GM18511 (cell line): ENCODE results near the gene HOXD9.

Experiments
- ATAC-seq: cut with Tn5 transposase; IDR thresholded peaks from one replicate; pipeline ENCODE4 v1.9.1; 2021; ENCODE audit warnings: mild to moderate bottlenecking, moderate library complexity; ENCODE audit not compliant: unreplicated experiment

The HOXD9 gene

GRCh38 chr2:176110415-176111308, 11.9 kb upstream of the HOXD9 start:
- no peak for ATAC-seq

- ATAC-seq = no peak
These were observed 11.2 kb upstream of the HOXD9 start for GRCh38 chr2:176111309-176111663.

GRCh38 chr2:176111846-176112374, 10.6 kb upstream of the HOXD9 start:
- ATAC-seq = no peak

GRCh38 chr2:176112375-176113302, 9.9 kb upstream of the HOXD9 start:
- ATAC-seq = no peak

- ATAC-seq = no peak
These were observed 8.2 kb upstream of the HOXD9 start for GRCh38 chr2:176114120-176114929.

- no peak for ATAC-seq
These were observed 7.4 kb upstream of the HOXD9 start for GRCh38 chr2:176114930-176115625.

GRCh38 chr2:176115883-176116813, 6.4 kb upstream of the HOXD9 start, which contains the start of gene HOXD10:
Gene HOXD10 (plus strand): TSS chr2:176116778. CDS start chr2:176116834, 56 bp downstream.
- ATAC-seq = no peak

GRCh38 chr2:176117162-176117822, 5.2 kb upstream of the HOXD9 start:
- no peak for ATAC-seq

- no peak for ATAC-seq
These were observed 4.6 kb upstream of the HOXD9 start for GRCh38 chr2:176117823-176118371.

GRCh38 chr2:176118601-176119339, 3.7 kb upstream of the HOXD9 start:
- ATAC-seq = no peak

GRCh38 chr2:176120364-176121189, 1.9 kb upstream of the HOXD9 start:
- ATAC-seq = no peak

GRCh38 chr2:176121190-176122051, 1.1 kb upstream of the HOXD9 start:
- no peak for ATAC-seq

- ATAC-seq = no peak
These were observed 352 bp upstream of the HOXD9 start for GRCh38 chr2:176122052-176122682.

GRCh38 chr2:176123411-176124109, 1.0 kb downstream of the HOXD9 start:
- ATAC-seq = no peak
